Testis (tissue), 2 donors: Measurements from ENCODE around the gene IMP4.

Experiments
- POLR2A ChIP-seq: fragments of 450-650 bp; IDR thresholded peaks from one replicate; pipeline ENCODE4 v1.6.1; 2017; ENCODE audit warnings: antibody characterized with exemption, mild to moderate bottlenecking, moderate library complexity
- TF ChIP-seq, protein P1 (sequence below), 3 experiments: fragments of 450-650 bp in 2 of 3; fragments of 200-600 bp in 1 of 3; sonication (generic) in 1 of 3; IDR thresholded peaks; one replicate each; pipeline ENCODE4 v1.5.1; 2016 to 2019; ENCODE audit warnings: antibody characterized with exemption in 3 of 3, mild to moderate bottlenecking in 2 of 3, moderate library complexity in 1 of 3

DNA sequence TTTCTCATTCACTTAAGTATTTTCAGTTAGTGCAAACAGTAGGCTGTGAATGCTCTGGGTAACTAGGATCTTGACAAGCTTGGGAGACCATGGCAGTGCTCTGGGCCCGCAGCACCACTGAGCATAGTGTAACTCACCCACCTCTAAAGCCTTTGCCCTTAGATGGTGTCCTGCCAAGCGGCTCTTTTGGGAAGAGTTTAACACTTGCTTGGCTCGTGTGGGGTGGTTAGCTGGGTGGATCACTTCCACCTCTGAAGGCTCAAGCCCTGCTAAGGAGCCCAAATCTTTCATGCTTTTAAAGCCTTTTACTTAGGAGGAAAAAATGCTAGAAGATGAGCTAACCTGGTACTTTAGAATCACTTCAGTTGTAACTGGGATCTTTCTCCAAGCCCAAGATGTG, 47.1 kb downstream of the IMP4 start:
- TF ChIP-seq, protein P1, sequence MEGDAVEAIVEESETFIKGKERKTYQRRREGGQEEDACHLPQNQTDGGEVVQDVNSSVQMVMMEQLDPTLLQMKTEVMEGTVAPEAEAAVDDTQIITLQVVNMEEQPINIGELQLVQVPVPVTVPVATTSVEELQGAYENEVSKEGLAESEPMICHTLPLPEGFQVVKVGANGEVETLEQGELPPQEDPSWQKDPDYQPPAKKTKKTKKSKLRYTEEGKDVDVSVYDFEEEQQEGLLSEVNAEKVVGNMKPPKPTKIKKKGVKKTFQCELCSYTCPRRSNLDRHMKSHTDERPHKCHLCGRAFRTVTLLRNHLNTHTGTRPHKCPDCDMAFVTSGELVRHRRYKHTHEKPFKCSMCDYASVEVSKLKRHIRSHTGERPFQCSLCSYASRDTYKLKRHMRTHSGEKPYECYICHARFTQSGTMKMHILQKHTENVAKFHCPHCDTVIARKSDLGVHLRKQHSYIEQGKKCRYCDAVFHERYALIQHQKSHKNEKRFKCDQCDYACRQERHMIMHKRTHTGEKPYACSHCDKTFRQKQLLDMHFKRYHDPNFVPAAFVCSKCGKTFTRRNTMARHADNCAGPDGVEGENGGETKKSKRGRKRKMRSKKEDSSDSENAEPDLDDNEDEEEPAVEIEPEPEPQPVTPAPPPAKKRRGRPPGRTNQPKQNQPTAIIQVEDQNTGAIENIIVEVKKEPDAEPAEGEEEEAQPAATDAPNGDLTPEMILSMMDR (IDR thresholded peaks at IDR 0.05): no peak
- TF ChIP-seq POLR2A: no peak
